Measurements from ENCODE around the gene GPR37L1. TPM values are rescaled to one million over a fixed set of nuclear protein-coding genes. Genes with fewer than 3 reads are reported as not detected.

GPR37L1 gene
- total and polyA plus RNA-seq, 9 donors: 0.02 to 0.34 (median 0.07) TPM

DNA sequence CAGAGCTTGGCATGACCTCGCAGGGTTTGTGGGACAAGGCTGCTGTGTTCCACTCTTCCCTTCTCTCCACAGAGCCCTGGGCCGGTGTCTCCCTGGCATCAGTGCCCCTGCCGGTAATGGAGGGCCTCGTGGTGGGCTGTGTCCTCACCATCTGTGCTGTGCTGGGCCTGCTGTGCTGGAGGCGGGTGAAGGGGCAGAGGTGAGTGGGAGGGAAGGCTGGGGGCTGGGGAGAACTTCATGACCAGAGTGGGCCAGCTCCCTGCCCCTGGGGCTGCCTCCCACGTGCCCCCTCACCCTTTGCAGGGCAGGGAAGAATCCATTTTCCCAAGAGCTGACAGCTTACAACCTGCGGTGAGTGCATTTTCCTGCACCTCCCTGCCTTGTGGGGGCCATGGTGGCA lies 58.9 kb downstream of the GPR37L1 start:
- no peak overlapping the region for H3K4me3 ChIP-seq (ENCODE audit: low read length)
- H3K9me3 ChIP-seq (replicated peaks; ENCODE audit: control insufficient read depth, low read depth, low read length): no peaks in the 10 kb centered on the region
- DNase-seq: no peak
- no peak overlapping the region for H3K27ac ChIP-seq (ENCODE audit: low read length)
- H3K27me3 ChIP-seq (ENCODE audit: control insufficient read depth, insufficient read depth, low read length): peaks cover 21% of the 10 kb centered on the region
- 96% methylated on average over 2 of the region's 7 CpGs for WGBS (ENCODE audit: insufficient coverage)
- peaks cover 3% of the 10 kb centered on the region for H3K4me1 ChIP-seq (ENCODE audit: control insufficient read depth, insufficient read depth, low read length)
- H3K36me3 ChIP-seq (ENCODE audit: control insufficient read depth, insufficient read depth, low read length): no peaks in the 10 kb centered on the region

DNA sequence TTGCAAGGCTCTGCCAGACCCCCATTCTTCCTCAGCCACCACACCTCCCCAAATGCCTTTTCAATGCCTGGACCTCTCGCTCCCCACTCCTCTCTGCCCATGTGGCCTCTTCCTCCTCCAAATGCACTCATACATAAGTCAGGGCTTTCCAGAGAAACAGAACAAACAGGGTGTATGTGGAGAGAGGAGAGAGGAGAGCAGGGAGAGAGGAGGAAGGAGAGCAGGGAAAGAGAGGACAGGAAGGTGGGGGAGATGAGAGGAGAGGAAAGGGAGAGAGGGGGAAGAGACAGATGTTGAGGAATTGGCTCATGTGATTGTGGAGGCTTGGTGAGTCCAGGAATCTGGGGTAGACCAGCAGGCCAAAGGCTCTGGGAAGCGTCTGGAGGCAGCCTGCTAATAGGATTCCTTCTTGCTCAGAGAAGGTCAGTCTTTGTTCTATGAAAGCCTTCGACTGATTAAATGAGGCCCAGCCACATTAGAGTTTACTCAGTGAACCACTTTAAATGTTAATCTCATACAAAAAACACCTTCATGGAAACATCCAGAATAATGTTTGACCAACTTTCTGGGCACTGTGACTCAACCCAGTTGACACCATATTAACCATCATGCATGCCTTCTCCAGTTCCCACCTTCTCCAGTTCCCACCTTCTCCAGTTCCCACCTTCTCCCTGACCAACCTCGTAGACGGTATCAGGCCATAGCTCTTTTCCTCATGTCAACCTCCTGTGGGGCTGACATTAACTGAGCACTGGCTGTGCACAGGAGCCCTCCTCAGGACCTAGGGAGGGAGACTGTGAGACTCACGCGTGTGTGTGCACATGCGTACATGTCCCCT lies 59.5 kb downstream of the GPR37L1 start:
- Histone ChIP-seq H3K4me3 (ENCODE audit: low read length) (no peak overlapping the region), H3K9me3 (replicated peaks; ENCODE audit: control insufficient read depth, low read depth, low read length) (no peaks in the 10 kb centered on the region), H3K36me3 (ENCODE audit: control insufficient read depth, insufficient read depth, low read length) (no peaks in the 10 kb centered on the region), H3K27ac (ENCODE audit: low read length) (no peak overlapping the region), H3K4me1 (ENCODE audit: control insufficient read depth, insufficient read depth, low read length) (peaks cover 3% of the 10 kb centered on the region), H3K27me3 (ENCODE audit: control insufficient read depth, insufficient read depth, low read length) (peaks cover 21% of the 10 kb centered on the region)
- no peak for DNase-seq
- 94% methylated on average over 4 of the region's 8 CpGs for WGBS (ENCODE audit: insufficient coverage)

Other genes starting within 250 kb of the GPR37L1 start
- 58.5 TPM for gene SHISA4, start 234.0 kb upstream of the GPR37L1 start, total RNA-seq
- 10 to 100 TPM; 41.5 to 91.9 (median 72.2) TPM for gene SHISA4, start 234.0 kb upstream of the GPR37L1 start, polyA plus RNA-seq (ENCODE audit: insufficient read depth in 1 of 8, insufficient read length in 8 of 8, low replicate concordance in 1 of 8)
- gene LMOD1, start 176.4 kb upstream of the GPR37L1 start, total RNA-seq: 48.3 TPM
- 10 to 100 TPM; 14.0 to 57.6 (median 40.4) TPM for gene LMOD1, start 176.4 kb upstream of the GPR37L1 start, polyA plus RNA-seq (ENCODE audit: insufficient read depth in 1 of 8, insufficient read length in 8 of 8, low replicate concordance in 1 of 8)
- 31.3 TPM for gene TIMM17A, start 167.4 kb upstream of the GPR37L1 start, total RNA-seq
- gene TIMM17A, start 167.4 kb upstream of the GPR37L1 start, polyA plus RNA-seq (ENCODE audit: insufficient read depth in 1 of 8, insufficient read length in 8 of 8, low replicate concordance in 1 of 8): 10 to 100 TPM; 33.6 to 44.9 (median 37.0) TPM
- 15.3 TPM for gene RNPEP, start 140.3 kb upstream of the GPR37L1 start, total RNA-seq
- 10 to 100 TPM; 18.1 to 29.9 (median 21.3) TPM for gene RNPEP, start 140.3 kb upstream of the GPR37L1 start, polyA plus RNA-seq (ENCODE audit: insufficient read depth in 1 of 8, insufficient read length in 8 of 8, low replicate concordance in 1 of 8)
- 0.35 TPM for gene ELF3, start 112.3 kb upstream of the GPR37L1 start, total RNA-seq
- 10 to 100 TPM in 1 of 8 donors, 1 to 10 TPM in 2, under 1 TPM in 4, not detected in 1; 0.19 to 13.8 (median 0.60) TPM for gene ELF3, start 112.3 kb upstream of the GPR37L1 start, polyA plus RNA-seq (ENCODE audit: insufficient read depth in 1 of 8, insufficient read length in 8 of 8, low replicate concordance in 1 of 8)
- gene ARL8A, start 21.8 kb downstream of the GPR37L1 start, total RNA-seq: 27.4 TPM
- 10 to 100 TPM; 34.2 to 41.9 (median 39.1) TPM for gene ARL8A, start 21.8 kb downstream of the GPR37L1 start, polyA plus RNA-seq (ENCODE audit: insufficient read depth in 1 of 8, insufficient read length in 8 of 8, low replicate concordance in 1 of 8)
- gene PTPN7, start 37.7 kb downstream of the GPR37L1 start, total RNA-seq: 0.44 TPM
- gene PTPN7, start 37.7 kb downstream of the GPR37L1 start, polyA plus RNA-seq (ENCODE audit: insufficient read depth in 1 of 8, insufficient read length in 8 of 8, low replicate concordance in 1 of 8): 1 to 10 TPM in 2 of 8 donors, under 1 TPM in 6; 0.45 to 1.1 (median 0.61) TPM
- 0.09 TPM for gene LGR6, start 70.9 kb downstream of the GPR37L1 start, total RNA-seq
- 1 to 10 TPM in 1 of 8 donors, under 1 TPM in 7; 0.20 to 4.2 (median 0.34) TPM for gene LGR6, start 70.9 kb downstream of the GPR37L1 start, polyA plus RNA-seq (ENCODE audit: insufficient read depth in 1 of 8, insufficient read length in 8 of 8, low replicate concordance in 1 of 8)
- 18.7 TPM for gene UBE2T, start 219.0 kb downstream of the GPR37L1 start, total RNA-seq
- gene UBE2T, start 219.0 kb downstream of the GPR37L1 start, polyA plus RNA-seq (ENCODE audit: insufficient read depth in 1 of 8, insufficient read length in 8 of 8, low replicate concordance in 1 of 8): 10 to 100 TPM; 20.4 to 27.0 (median 25.1) TPM
- 81.8 TPM for gene PPP1R12B, start 225.8 kb downstream of the GPR37L1 start, total RNA-seq
- 10 to 100 TPM; 49.8 to 81.4 (median 68.7) TPM for gene PPP1R12B, start 225.8 kb downstream of the GPR37L1 start, polyA plus RNA-seq (ENCODE audit: insufficient read depth in 1 of 8, insufficient read length in 8 of 8, low replicate concordance in 1 of 8)